Stimulated activated naive CD8-positive, alpha-beta T cell treated with anti-CD3 and anti-CD28 coated beads, Interleukin-15, amount 100 ng/mL, for 72 hours (primary cell): ENCODE measurements around the gene RASEF.

ENCODE experiments used
- ATAC-seq: fragments of 150-1000 bp; cut with Tn5 transposase; 2 replicates; pipeline ENCODE4 v1.10.0; 2021; ENCODE audit warnings: mild to moderate bottlenecking, moderate library complexity
- DNase-seq, 2 donors: peaks; one replicate each; pipeline ENCODE4 v3.0.0; 2021 to 2022
- H3K27ac Mint-ChIP-seq, 2 donors: one replicate each; pipeline ENCODE4 v1.8.0; 2022; ENCODE audit warnings: mild to moderate bottlenecking in 2 of 2, mixed read lengths in 2 of 2, moderate library complexity in 2 of 2
- H3K27me3 Mint-ChIP-seq: one replicate; pipeline ENCODE4 v1.8.0; 2022; ENCODE audit warnings: mixed read lengths
- H3K4me1 Mint-ChIP-seq: one replicate; pipeline ENCODE4 v1.8.0; 2022; ENCODE audit warnings: mild to moderate bottlenecking, mixed read lengths
- H3K4me3 Mint-ChIP-seq, 2 donors: one replicate each; pipeline ENCODE4 v1.8.0; 2022; ENCODE audit warnings: mild to moderate bottlenecking in 2 of 2, mixed read lengths in 2 of 2, moderate library complexity in 1 of 2
- H3K9me3 Mint-ChIP-seq, 2 donors: one replicate each; pipeline ENCODE4 v1.8.0; 2022; ENCODE audit warnings: mixed read lengths in 2 of 2

The RASEF gene

DNA sequence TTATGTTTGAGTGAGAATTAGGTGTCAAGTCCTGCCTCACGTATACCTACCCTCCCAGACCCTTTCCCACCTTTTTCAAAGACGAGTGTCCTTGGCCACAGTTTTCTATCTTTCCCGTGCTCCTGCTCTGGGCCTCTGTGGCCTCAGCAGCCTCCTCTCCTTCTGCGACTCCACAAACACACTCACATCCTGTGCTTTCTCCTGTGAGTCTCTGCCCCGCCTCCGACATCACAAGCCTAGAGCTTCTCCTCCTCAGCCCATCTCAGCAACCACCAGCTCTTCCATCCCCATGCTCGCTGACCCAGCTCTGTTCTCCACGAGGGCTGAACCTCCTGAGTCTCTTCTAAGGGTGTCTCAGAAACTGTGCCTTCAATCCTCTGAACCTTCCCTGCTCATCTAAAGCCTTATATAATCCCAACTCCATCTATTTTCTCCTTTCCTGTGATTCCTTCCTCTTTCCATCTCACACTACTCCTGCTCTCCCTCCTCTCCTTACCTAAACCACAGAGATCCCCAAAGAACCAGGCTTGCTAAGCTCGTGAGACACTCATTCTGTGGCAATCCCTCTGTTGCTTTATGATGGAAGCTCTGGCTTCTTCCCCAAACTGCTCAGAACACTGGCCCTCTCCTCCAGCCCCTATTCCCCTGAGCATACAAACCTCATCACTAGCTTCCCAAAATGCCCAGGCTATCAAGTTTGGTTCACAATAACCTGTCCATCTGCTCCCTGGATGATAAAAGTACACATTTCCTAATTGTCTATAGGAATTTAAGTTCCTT is 55.2 kb downstream of the RASEF start:
- Mint-ChIP-seq H3K9me3 (no peaks in the 10 kb centered on the region), H3K4me1 (peaks cover 6% of the 10 kb centered on the region), H3K4me3 (no peak overlapping the region), H3K27ac (peak overlapping the region in 1 of 2 donors; percentile 32), H3K27me3 (peaks cover 17% of the 10 kb centered on the region)
- no peak for DNase-seq
- ATAC-seq = no peak

DNA sequence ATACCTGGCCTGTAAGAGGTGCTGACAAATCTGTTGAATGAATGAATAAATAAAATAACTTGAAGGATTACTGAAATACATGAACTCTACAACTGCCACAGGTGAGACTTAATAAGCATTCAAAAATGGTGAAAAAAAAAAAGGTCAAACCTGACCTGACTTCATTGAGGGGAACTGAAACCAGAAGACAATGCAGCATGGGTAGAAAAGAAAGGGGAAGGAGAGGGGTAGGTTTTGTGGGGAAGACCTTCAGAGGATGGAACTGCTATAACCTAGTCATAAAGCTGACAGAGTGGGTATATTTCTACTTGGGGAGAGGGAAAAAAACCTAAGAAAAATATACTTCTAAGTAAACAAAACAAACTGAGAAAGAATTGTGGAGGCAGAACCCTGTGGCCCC is 56.6 kb downstream of the RASEF start:
- Mint-ChIP-seq H3K9me3 (no peaks in the 10 kb centered on the region), H3K27me3 (peaks cover 17% of the 10 kb centered on the region), H3K27ac (peak overlapping the region in 1 of 2 donors; percentile 86), H3K4me3 (no peak overlapping the region), H3K4me1 (no peaks in the 10 kb centered on the region)
- ATAC-seq (no peak), DNase-seq (no peak)

DNA sequence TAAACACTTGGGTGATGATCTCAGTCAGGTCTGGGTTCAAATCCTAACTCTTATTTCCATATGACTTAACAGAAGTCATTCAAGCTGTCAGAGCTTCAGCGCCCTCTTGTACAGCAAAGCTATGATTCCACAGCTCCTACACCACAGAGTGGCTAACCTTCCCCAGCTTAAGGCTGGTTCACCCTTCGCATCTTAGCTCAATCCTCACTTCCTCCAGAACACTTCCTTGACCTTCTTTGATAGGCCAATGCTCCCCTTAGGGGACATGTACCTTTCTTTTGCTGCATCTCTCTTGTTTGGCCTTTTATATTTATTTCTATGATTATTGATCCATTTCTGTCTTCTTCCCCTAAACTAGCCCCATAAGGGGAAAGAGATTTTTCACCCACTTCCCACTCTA is 57.0 kb downstream of the RASEF start:
- ATAC-seq (no peak), DNase-seq (no peak)
- Mint-ChIP-seq H3K4me1 (no peaks in the 10 kb centered on the region), H3K27ac (peak overlapping the region in 1 of 2 donors; percentile 86), H3K9me3 (no peaks in the 10 kb centered on the region), H3K27me3 (peaks cover 17% of the 10 kb centered on the region), H3K4me3 (no peak overlapping the region)

DNA sequence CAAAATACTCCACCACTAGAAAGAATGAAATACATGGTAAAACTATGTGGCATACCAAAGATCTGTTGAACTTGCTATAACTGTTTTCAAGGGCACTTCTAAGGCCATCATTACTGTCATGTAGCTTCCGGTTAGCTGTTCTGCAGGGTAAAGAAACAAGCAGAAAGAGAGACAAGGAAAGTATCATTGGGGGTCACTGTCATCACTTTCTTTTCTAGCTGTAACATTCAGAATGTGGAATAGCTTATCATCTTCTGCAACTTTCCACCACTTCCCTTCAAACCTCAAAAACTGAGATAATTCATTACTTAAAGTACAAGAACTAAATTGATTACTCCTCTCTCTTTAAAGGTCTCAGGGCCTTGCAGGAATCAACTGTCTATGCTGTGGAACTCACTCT is 57.6 kb downstream of the RASEF start:
- ATAC-seq = no peak
- Mint-ChIP-seq H3K9me3 (no peaks in the 10 kb centered on the region), H3K4me1 (no peaks in the 10 kb centered on the region), H3K4me3 (no peak overlapping the region), H3K27ac (no peak overlapping the region), H3K27me3 (peaks cover 17% of the 10 kb centered on the region)
- no peak for DNase-seq

DNA sequence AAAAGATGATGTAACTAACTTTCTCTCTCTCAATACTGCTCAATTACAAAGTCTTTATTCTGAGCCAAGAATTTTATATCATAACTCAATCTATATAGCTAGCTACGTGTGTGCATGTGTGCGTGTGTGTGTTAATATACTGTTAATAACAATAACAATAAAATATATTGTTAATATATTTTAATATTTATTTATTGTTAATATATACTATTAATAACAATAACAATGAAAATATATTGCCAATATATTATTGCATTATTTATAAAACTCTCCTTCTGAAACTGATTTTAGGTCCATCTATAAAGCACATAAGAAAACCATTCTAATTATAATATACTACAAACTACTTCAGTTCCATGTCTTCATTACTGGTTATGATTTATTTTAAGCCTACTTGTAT is 60.6 kb downstream of the RASEF start:
- Mint-ChIP-seq H3K4me1 (no peaks in the 10 kb centered on the region), H3K27ac (no peak overlapping the region), H3K27me3 (peaks cover under 1% of the 10 kb centered on the region), H3K4me3 (no peak overlapping the region), H3K9me3 (no peaks in the 10 kb centered on the region)
- no peak for ATAC-seq
- no peak for DNase-seq

DNA sequence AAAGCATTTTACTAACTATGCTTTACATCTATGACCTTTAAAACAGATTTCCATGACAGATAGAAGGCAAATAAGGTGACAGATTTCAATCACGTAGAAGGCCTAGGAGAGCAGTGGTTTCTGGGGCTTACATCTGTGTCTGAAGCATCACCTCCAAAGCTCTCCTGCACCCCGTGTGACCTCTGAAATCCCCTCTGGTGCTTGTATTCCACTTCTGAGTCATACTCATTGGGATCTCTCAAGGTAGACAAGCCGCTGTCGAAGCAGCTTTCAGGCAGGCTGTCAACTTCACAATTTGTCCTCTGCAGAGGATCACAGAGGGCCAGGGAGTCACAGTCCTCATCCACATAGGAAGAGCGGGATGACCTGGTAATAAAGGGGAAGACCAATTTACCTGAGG is 62.2 kb downstream of the RASEF start:
- DNase-seq = no peak
- H3K27me3 Mint-ChIP-seq = no peaks in the 10 kb centered on the region
- H3K9me3 Mint-ChIP-seq = no peaks in the 10 kb centered on the region
- H3K4me3 Mint-ChIP-seq = no peak overlapping the region
- H3K27ac Mint-ChIP-seq = no peak overlapping the region
- no peaks in the 10 kb centered on the region for H3K4me1 Mint-ChIP-seq
- ATAC-seq = no peak

DNA sequence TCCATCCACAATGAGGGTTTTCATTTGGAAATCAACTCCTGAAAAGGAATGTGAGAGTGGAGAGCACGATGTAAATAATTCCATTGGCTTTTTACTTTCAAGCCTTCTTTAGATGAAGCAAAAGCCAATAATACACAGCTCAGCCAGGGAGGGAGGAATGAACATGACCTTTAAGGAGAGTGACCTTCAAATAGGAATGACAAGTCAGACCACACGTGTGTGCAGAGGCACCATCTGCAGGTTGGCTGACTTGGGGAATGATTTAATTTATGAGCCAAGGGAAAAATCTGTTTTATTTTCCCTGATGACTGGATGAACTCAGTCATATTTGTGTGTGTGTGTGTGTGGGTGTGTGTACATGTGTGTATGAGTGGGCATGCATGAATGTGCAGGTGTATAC is 64.5 kb downstream of the RASEF start:
- DNase-seq = no peak
- Mint-ChIP-seq H3K9me3 (no peaks in the 10 kb centered on the region), H3K4me1 (no peaks in the 10 kb centered on the region), H3K4me3 (no peak overlapping the region), H3K27me3 (no peaks in the 10 kb centered on the region), H3K27ac (no peak overlapping the region)
- ATAC-seq = no peak

DNA sequence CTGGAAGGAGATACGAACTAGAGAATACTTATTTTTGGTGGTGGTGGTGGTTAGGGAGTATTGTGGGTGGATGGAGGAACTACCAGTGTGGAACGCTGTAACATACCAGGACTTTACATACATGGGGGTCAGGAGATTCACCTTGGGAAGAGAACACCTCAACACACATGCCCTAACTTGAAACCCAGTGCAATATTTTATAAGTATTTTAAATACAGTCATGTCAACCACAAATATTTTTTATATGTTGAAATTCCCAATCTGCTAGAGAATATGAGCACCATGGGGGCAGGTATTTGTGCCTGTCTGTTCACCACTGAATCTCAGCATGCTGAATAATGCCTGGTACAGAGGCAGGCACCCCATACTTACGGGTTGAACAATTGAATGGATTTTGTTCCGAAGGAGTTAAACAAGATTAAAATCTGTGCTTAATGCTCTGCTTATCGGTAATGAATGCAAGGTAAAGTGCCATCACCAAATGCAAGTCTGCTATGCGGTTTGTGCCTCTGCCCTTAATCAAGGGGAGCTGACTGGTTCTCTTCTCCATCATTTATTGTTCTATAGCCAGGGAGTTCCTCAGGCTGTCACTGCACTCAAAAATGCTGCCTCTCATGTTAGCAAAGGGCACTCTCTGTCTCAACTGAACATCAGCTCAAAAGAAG is 65.3 kb downstream of the RASEF start:
- Mint-ChIP-seq H3K27ac (no peak overlapping the region), H3K9me3 (no peaks in the 10 kb centered on the region), H3K4me3 (no peak overlapping the region), H3K27me3 (no peaks in the 10 kb centered on the region), H3K4me1 (no peaks in the 10 kb centered on the region)
- ATAC-seq (no peak), DNase-seq (no peak)

- no peak overlapping the region for H3K27ac Mint-ChIP-seq
- no peak for DNase-seq
- no peak for ATAC-seq
- H3K27me3 Mint-ChIP-seq = no peaks in the 10 kb centered on the region
- H3K4me1 Mint-ChIP-seq = no peaks in the 10 kb centered on the region
- H3K4me3 Mint-ChIP-seq = no peak overlapping the region
- H3K9me3 Mint-ChIP-seq = no peaks in the 10 kb centered on the region
Observed at GRCh38 chr9:82996941-82997340, 66.0 kb downstream of the RASEF start.

DNA sequence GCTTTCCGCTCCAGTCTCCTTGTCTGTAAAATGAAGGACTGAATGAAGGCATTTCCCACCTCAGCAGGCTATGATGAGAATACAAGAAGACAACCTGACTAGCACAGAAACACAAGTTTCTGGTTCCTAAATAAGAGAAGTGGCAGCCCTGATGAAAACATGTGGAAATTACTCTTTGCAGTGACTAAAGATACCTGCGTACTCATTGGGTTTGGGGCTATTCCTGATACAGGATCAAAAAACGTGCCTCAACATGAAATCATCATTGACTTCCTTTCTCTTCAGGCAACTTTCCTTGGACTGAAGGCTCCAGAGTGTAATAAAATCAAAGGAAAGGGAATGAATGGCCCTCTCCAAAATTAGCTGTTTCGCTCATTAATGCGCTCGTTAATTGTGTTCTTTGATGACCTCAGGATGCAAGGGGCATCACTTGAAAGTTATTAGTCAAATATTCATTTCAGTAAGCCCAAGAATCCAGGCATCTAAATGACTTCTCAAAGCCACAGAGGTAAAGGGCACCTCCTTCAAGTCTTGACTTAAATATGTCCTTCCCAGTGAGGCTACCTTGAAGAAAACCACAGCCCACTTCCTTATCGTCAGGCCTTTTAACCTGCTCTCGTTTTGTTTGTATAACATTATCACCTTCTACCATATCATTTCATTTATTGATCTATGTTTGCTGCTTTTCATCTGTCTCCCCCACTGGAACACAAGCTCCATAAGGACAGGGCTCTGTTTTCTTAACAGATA is 68.9 kb downstream of the RASEF start:
- Mint-ChIP-seq H3K4me1 (no peaks in the 10 kb centered on the region), H3K9me3 (peaks cover 0 to 6% of the 10 kb centered on the region in 2 donors), H3K27me3 (peaks cover 10% of the 10 kb centered on the region)

DNA sequence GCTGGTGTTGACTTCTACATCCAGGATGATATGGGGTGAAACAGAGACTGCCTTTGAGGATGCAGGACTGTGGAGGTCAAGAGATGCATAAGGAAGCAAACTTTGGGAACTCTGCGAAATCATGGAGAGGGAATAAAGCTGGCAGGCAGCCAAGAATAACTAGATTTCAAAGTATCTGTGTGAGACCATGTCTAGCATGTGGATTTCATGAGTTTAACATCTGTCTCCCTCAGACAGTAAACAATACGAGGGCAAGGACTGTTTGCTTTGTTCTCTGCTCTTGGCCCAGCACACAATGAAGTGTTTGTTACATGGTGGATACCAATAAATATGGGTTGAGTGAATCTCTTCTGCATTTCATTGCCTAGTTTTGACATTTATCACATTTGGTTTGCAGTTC is 71.3 kb downstream of the RASEF start:
- Mint-ChIP-seq H3K27ac (no peak overlapping the region), H3K27me3 (peaks cover 10% of the 10 kb centered on the region), H3K4me3 (no peak overlapping the region), H3K4me1 (no peaks in the 10 kb centered on the region), H3K9me3 (peaks cover 0 to 6% of the 10 kb centered on the region in 2 donors)
- ATAC-seq = no peak
- no peak for DNase-seq

More for the DNA sequence above, 68.9 kb downstream of the RASEF start:
- ATAC-seq (peak; percentile 33), DNase-seq (no peak)
- Mint-ChIP-seq H3K27ac (no peak overlapping the region), H3K4me3 (no peak overlapping the region)

- no peak overlapping the region for H3K4me3 Mint-ChIP-seq
- H3K4me1 Mint-ChIP-seq = no peaks in the 10 kb centered on the region
- no peak overlapping the region for H3K27ac Mint-ChIP-seq
- H3K9me3 Mint-ChIP-seq = peaks cover 0 to 11% of the 10 kb centered on the region in 2 donors
- no peak for DNase-seq
- no peak for ATAC-seq
- H3K27me3 Mint-ChIP-seq = peaks cover 10% of the 10 kb centered on the region
Observed at GRCh38 chr9:82989929-82990328, 73.0 kb downstream of the RASEF start.

DNA sequence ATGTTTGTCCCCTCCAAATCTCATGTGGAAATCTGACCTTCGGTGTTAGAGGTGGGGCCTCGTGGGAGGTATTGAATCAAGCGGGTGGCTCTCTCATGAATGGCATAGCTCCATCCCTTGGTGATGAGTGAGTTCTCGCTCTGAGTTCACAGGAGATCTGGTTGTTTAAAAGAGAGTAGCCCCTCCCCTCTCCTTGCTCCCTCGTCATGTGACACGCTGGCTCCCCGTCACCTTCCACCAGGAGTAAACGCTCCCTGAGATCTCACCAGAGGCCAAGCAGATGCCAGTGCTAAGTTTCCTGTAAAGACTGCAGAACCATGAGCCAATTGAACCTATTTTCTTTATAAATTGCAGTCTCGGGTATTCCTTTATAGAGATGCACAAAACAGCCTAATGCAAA is 74.5 kb downstream of the RASEF start:
- H3K4me3 Mint-ChIP-seq = no peak overlapping the region
- H3K9me3 Mint-ChIP-seq = peaks cover 0 to 16% of the 10 kb centered on the region in 2 donors
- no peaks in the 10 kb centered on the region for H3K4me1 Mint-ChIP-seq
- H3K27me3 Mint-ChIP-seq = peaks cover 10% of the 10 kb centered on the region
- ATAC-seq (no peak), DNase-seq (no peak)
- no peak overlapping the region for H3K27ac Mint-ChIP-seq

DNA sequence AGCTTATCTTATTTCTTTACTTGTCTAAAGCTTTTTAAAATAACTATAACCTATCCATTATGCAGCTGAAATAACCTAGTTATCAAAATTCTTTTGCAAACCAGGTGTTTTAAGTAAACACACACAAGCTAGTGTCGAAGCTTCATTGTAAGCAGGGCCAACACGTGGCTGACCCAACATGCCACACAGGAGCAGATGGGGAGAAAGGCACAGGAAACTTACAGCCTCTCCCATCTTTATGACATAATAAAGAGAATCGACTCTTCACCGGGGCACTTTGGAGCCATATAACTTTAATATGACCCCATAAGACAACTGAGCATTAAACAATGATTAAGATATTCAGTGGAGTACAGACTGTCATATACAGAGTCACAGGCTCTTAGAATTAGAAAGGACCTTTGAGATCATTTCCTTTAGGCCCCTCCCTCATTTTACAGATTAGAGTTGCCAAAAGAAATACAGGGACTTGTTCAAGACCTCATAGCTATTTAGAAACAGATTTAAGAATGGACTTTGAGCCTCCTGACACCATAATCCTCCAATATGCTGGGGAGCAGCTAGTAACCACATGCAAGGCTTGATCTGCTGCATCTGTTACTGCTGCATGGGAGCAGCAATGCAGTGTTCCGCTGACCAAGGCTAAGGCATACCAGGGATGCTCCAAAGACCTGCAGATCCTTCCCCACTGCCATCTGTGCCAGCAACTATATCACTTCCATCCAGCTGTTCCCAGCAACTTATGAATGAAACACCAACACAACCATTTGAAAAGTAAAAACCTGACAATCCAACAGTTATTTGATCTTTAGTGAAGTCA is 75.4 kb downstream of the RASEF start:
- Mint-ChIP-seq H3K4me1 (no peaks in the 10 kb centered on the region), H3K27me3 (peaks cover 10% of the 10 kb centered on the region), H3K9me3 (peaks cover 0 to 16% of the 10 kb centered on the region in 2 donors), H3K27ac (no peak overlapping the region), H3K4me3 (no peak overlapping the region)
- DNase-seq (no peak), ATAC-seq (no peak)

GRCh38 chr9:82981552-82981951 is 81.4 kb downstream of the RASEF start:
- Mint-ChIP-seq H3K9me3 (peaks cover 0 to 17% of the 10 kb centered on the region in 2 donors), H3K4me3 (no peak overlapping the region), H3K27ac (no peak overlapping the region), H3K4me1 (no peaks in the 10 kb centered on the region), H3K27me3 (peaks cover 7% of the 10 kb centered on the region)
- DNase-seq (no peak), ATAC-seq (no peak)
